ENCODE data around the gene OR4A47.
"Not testable (repeated sequence)": the region's sequence is repeated elsewhere in the genome, so short reads cannot be mapped to it uniquely, and the experiment has no call there.

The OR4A47 gene, protein sequence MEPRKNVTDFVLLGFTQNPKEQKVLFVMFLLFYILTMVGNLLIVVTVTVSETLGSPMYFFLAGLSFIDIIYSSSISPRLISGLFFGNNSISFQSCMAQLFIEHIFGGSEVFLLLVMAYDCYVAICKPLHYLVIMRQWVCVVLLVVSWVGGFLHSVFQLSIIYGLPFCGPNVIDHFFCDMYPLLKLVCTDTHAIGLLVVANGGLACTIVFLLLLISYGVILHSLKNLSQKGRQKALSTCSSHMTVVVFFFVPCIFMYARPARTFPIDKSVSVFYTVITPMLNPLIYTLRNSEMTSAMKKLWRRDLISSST

GRCh38 chr11:48488493-48488892 is at the start of gene OR4A47:
Gene OR4A47, plus strand, starts transcription at chr11:48488793. Its CDS starts 0 bp downstream, at chr11:48488793.
- DNase-seq = not testable (repeated sequence)

DNA sequence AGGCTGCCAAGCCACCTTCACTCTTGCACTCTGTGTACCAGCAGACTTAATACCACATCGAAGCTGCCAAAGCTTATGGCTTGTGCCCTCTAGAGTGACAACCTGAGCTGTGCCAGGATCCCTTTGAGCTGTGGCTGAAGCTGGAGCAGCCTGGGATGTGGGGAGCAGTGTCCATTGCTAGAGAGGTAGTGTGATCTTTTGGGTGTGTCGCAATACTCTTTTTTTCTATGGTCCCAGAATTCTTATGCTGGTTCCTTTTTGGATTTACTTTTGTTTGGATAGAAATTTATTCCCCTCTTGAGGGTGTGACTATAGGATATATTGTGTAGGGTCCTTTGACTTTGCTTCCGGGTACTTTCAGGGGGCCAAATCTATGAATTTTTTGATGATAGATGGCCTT is 32.7 kb upstream of the OR4A47 start:
- not testable (repeated sequence) for DNase-seq

- DNase-seq = not testable (repeated sequence)
Observed at GRCh38 chr11:48473966-48474365, 14.6 kb upstream of the OR4A47 start.

- DNase-seq = not testable (repeated sequence)
Observed at GRCh38 chr11:48474703-48475102, 13.9 kb upstream of the OR4A47 start.

- DNase-seq = not testable (repeated sequence)
Observed at GRCh38 chr11:48506169-48506568, 17.6 kb downstream of the OR4A47 start.

DNA sequence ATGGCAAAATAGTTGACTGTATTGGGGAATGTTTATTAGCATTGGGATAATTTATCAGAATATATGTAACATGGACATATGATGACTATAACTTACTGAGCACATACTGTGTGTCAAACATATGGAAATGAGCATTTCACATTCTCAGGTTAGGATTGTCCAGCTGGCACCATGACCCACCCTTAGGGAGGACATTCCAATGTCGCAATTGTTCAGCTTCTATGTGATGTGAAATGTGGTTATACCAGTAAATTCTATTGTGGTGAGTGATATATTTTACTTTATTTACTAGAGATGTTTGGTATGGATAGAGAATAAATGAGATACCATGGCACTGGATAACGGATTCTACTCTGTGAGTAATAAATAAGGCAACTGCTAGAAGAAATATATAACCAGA is 50.4 kb downstream of the OR4A47 start:
- no peak for DNase-seq

Data from DMS 273 treated with DMSO at 0.1 percent for 48 hours (cell line).